Central memory CD8-positive, alpha-beta T cell (primary cell): ENCODE results near the gene NR1H2.
"Not testable (repeated sequence)": the region's sequence is repeated elsewhere in the genome, so short reads cannot be mapped to it uniquely, and the experiment has no call there.

ENCODE experiments used
- ATAC-seq: fragments of 150-1000 bp; cut with Tn5 transposase; replicated peaks from 2 replicates; pipeline ENCODE4 v1.10.0; 2022; ENCODE audit warnings: mild to moderate bottlenecking, moderate FRiP score, moderate number of reproducible peaks; ENCODE audit not compliant: poor library complexity, severe bottlenecking; ENCODE audit errors: extremely low read depth
- DNase-seq, 2 donors: peaks; one replicate each; pipeline ENCODE4 v3.0.0; 2021; ENCODE audit warnings: low spot score in 2 of 2
- H3K27ac Mint-ChIP-seq: one replicate; pipeline ENCODE4 v1.8.0; 2022; ENCODE audit warnings: low read depth, mild to moderate bottlenecking, moderate library complexity, mixed read lengths
- H3K27me3 Mint-ChIP-seq: one replicate; pipeline ENCODE4 v1.8.0; 2022; ENCODE audit warnings: mixed read lengths
- H3K36me3 Mint-ChIP-seq: one replicate; pipeline ENCODE4 v1.8.0; 2022; ENCODE audit warnings: mild to moderate bottlenecking, moderate library complexity, mixed read lengths; ENCODE audit not compliant: insufficient read depth
- H3K4me1 Mint-ChIP-seq: one replicate; pipeline ENCODE4 v1.8.0; 2022; ENCODE audit warnings: mixed read lengths
- H3K4me3 Mint-ChIP-seq: one replicate; pipeline ENCODE4 v1.8.0; 2022; ENCODE audit warnings: mild to moderate bottlenecking, moderate library complexity, mixed read lengths
- H3K9me3 Mint-ChIP-seq: one replicate; pipeline ENCODE4 v1.8.0; 2022; ENCODE audit warnings: mixed read lengths

NR1H2 gene

DNA sequence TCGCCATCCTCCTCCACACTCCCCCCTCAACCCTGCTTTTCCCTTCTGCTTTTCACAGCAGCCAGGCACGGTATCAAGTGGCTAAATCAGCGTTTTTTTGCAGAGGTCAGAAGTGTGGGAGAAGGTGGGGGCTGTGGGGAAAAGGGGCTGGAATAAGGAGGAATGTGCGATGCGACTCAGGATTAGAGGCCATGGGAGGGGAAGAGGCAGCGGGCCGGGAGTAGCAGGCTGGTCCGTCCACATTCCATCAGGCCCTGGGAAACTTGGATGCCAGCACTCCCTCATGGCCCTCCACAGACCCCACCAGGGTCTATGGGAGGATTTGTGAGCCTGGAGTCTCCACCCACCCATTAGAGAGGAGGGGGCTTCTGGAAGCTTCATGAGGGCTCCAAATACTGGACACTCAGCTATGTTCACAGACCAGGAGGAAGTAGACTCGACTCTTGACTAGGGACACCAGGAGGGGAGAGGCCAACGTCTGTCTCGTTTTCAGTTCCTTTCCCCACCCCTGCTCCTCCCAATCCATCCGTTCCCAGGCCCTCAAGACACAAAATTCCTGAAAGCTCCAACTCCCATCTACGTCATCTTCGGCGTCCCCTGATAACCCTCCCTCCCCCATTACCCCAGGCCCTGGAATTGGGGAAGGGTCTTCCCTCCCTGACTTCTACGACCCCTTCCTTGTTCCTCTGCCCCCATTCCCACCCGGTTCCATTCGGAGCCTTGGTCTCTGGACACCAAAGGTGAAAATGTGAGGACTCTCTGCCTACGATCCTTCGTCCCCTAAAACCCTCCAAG, 43.8 kb upstream of the NR1H2 start:
- DNase-seq (no peak), ATAC-seq (no peak)
- Mint-ChIP-seq H3K27me3 (peaks cover 81% of the 10 kb centered on the region), H3K27ac (no peak overlapping the region), H3K4me3 (peak overlapping the region; percentile 47), H3K4me1 (peaks cover 58% of the 10 kb centered on the region), H3K9me3 (peaks cover 7% of the 10 kb centered on the region), H3K36me3 (peaks cover 37% of the 10 kb centered on the region)

DNA sequence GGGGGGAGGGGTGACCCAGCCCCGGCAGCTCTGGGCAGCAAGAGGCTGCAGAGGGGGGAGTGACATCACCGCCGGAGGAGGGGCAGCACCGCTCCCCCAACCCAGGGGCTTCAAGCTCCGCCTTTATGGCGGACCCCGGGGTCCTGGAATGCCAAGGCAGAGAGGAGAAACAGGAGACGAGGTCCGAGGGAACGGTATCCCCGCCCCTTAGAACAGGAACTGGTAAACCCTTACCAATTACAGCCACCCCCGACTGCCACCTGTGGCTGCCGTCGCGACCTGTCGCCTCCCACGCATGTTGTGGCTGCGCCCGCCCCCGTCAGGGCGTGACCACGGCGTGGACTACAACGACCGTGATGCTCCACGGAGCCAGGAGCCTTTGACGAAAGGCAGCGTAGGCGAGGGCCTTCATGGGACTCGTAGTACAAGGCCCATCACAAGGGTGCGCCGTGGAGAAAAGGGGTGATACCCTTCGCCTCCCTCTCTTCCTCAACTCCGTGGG, 43.0 kb upstream of the NR1H2 start:
- H3K36me3 Mint-ChIP-seq = peaks cover 35% of the 10 kb centered on the region
- peak overlapping the region; percentile 91 for H3K27ac Mint-ChIP-seq
- DNase-seq = peak in 1 of 2 donors; percentile 81

GRCh38 chr19:50333737-50334617, 42.3 kb upstream of the NR1H2 start:
- peaks cover 53% of the 10 kb centered on the region for H3K4me1 Mint-ChIP-seq

More for the DNA sequence above, 43.0 kb upstream of the NR1H2 start:
- H3K4me1 Mint-ChIP-seq = peaks cover 53% of the 10 kb centered on the region
- H3K9me3 Mint-ChIP-seq = peaks cover 7% of the 10 kb centered on the region
- H3K4me3 Mint-ChIP-seq = peak overlapping the region; percentile 84
- H3K27me3 Mint-ChIP-seq = peaks cover 76% of the 10 kb centered on the region
- ATAC-seq = peak; percentile 76

GRCh38 chr19:50334741-50335421, 41.4 kb upstream of the NR1H2 start:
- peaks cover under 1% of the 10 kb centered on the region for H3K9me3 Mint-ChIP-seq
- no peak for ATAC-seq
- H3K4me1 Mint-ChIP-seq = peaks cover 46% of the 10 kb centered on the region
- DNase-seq = no peak
- peak overlapping the region; percentile 83 for H3K27ac Mint-ChIP-seq
- H3K4me3 Mint-ChIP-seq = peak overlapping the region; percentile 84
- H3K27me3 Mint-ChIP-seq = peaks cover 67% of the 10 kb centered on the region
- peaks cover 29% of the 10 kb centered on the region for H3K36me3 Mint-ChIP-seq

More at GRCh38 chr19:50333737-50334617, 42.3 kb upstream of the NR1H2 start:
- Mint-ChIP-seq H3K36me3 (peaks cover 35% of the 10 kb centered on the region), H3K9me3 (peaks cover 7% of the 10 kb centered on the region), H3K27me3 (peaks cover 76% of the 10 kb centered on the region), H3K4me3 (peak overlapping the region; percentile 84), H3K27ac (peak overlapping the region; percentile 91)
- ATAC-seq (peak; percentile 17), DNase-seq (peak in 1 of 2 donors; percentile 79)

- Mint-ChIP-seq H3K36me3 (peaks cover 21% of the 10 kb centered on the region), H3K4me1 (peaks cover 26% of the 10 kb centered on the region), H3K27me3 (peaks cover 45% of the 10 kb centered on the region)
- H3K9me3 Mint-ChIP-seq, ATAC-seq, DNase-seq, H3K4me3 Mint-ChIP-seq, H3K27ac Mint-ChIP-seq: not testable (repeated sequence)
These were observed 39.2 kb upstream of the NR1H2 start for GRCh38 chr19:50337031-50337430.

DNA sequence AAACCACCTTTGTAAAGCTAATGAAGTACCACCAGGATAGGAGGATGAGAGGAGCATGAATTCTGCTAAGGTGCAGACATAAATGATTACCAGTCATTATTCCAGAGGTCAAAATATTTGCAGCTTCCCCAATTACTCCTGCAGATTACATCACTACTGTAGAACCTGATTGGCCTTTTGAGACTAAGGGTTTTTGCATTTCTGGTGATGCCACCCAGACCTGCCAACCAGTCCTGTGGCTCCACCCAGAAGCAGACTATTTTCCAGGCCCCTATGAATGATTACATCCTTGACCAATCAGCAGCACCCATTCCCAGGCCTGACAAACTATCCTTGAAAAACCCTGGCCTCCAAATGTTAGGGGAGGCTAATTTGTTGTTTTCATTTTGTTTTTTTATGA, 35.9 kb upstream of the NR1H2 start:
- ATAC-seq (no peak), DNase-seq (no peak)
- H3K27ac Mint-ChIP-seq = no peak overlapping the region
- peaks cover 30% of the 10 kb centered on the region for H3K27me3 Mint-ChIP-seq
- H3K36me3 Mint-ChIP-seq = peaks cover 7% of the 10 kb centered on the region
- no peaks in the 10 kb centered on the region for H3K9me3 Mint-ChIP-seq
- no peak overlapping the region for H3K4me3 Mint-ChIP-seq
- H3K4me1 Mint-ChIP-seq = peaks cover 9% of the 10 kb centered on the region

- DNase-seq = no peak
- peak; percentile 14 for ATAC-seq
- no peaks in the 10 kb centered on the region for H3K9me3 Mint-ChIP-seq
- no peak overlapping the region for H3K4me3 Mint-ChIP-seq
- peaks cover 4% of the 10 kb centered on the region for H3K36me3 Mint-ChIP-seq
- peaks cover 5% of the 10 kb centered on the region for H3K4me1 Mint-ChIP-seq
- H3K27me3 Mint-ChIP-seq = peaks cover 22% of the 10 kb centered on the region
- no peak overlapping the region for H3K27ac Mint-ChIP-seq
These were observed 35.1 kb upstream of the NR1H2 start for GRCh38 chr19:50341091-50341564.

DNA sequence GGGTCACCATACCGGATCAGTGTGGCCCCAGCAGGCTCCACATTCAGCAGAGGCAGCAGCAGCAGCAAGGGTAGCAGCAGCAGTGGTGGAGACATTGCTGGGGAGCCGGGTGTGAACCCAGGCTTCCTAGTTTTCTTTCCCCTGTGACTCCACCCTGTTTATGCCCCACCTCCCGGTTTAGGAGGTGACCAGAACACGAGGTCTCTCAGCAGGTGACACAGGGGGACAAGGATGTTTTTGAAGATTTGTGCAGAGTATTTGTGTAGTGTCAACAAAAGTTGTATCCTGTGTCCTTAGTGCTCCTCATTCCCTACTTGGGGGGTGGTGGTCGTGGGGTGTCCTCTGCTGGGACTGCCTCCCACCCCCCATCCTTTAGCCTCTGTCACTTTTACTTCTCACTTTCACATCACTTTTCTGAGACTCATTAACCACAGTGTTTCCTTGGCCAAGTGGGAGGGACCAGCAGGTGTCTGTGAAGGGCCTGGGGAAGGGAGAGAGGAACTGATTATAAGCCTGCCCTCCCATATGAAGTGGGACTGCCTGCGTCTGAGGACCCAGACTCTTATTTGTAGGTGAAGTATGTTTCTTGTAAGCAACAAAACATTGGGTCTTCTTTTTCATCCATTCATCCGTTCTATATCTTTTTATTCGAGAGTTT, 31.5 kb upstream of the NR1H2 start:
- H3K9me3 Mint-ChIP-seq = no peaks in the 10 kb centered on the region
- H3K27ac Mint-ChIP-seq = no peak overlapping the region
- H3K4me3 Mint-ChIP-seq = no peak overlapping the region
- DNase-seq (no peak), ATAC-seq (peak; percentile 52)
- H3K36me3 Mint-ChIP-seq = peaks cover 2% of the 10 kb centered on the region
- peaks cover 10% of the 10 kb centered on the region for H3K27me3 Mint-ChIP-seq
- peaks cover 15% of the 10 kb centered on the region for H3K4me1 Mint-ChIP-seq

DNA sequence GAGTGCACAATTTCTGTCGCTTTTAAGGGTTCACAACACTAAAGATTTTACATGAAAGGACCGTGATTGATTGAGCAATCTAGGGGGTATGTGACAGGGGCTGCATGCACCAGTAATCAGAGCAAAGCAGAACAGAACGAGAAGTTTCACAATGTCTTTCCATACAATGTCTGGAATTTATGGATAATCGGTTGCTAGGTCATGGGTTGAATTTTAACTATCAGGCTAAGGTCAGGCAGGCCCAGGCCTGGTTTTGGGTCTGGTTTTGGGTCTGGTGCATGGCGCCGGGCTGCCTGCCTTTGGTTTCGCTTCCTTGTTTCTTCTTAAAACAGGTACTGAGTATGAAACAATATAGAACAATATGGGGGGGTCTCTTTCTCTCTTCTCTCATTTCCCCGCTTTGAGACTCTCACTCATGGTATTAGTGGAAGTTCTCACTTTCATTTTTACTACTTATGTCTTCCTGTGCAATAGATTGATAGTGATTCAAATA, 29.1 kb upstream of the NR1H2 start:
- H3K9me3 Mint-ChIP-seq, H3K36me3 Mint-ChIP-seq, H3K27me3 Mint-ChIP-seq, DNase-seq: not testable (repeated sequence)
- Mint-ChIP-seq H3K4me1 (peaks cover 15% of the 10 kb centered on the region), H3K4me3 (peak overlapping the region; percentile 55), H3K27ac (peak overlapping the region; percentile 24)
- peak; percentile 28 for ATAC-seq

DNA sequence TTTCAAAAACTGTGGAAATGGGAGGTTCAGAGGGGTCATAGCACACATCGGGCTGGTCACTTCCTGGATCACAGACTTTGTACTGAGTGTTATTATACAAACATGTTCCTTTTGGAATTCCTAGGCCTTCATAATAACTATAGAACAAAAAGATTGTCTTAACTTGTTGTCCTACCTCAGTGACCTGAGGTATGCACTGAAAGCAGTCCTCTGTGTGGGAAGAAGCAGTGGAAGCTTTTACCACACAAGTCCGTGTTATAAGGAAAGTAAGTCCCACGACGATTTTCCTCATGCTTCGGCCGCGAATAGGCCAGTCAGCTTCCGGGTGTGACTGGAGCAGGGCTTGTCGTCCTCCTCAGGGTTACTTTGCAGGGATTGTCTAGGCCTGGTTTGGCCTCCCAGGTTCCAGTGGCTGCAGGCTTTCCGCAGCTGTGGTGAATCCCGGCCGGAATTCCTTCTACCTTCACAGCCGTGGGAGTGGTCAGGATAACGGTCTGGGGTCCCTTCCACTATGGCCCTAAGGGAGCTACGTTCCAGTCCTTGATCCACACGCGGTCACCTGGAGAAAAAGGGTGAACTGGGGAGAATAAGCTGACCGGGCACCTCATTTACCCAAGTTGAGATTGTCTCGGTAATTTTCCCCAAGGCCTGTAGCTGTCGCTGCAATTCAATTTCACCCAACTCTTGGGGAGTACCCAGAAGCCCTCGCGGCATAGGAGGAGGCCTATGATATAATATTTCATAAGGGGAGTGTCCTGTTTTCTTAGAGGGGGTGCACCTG, 26.8 kb upstream of the NR1H2 start:
- no peaks in the 10 kb centered on the region for H3K27me3 Mint-ChIP-seq
- no peaks in the 10 kb centered on the region for H3K9me3 Mint-ChIP-seq
- H3K4me3 Mint-ChIP-seq = no peak overlapping the region
- no peak overlapping the region for H3K27ac Mint-ChIP-seq
- H3K4me1 Mint-ChIP-seq = peaks cover 10% of the 10 kb centered on the region
- DNase-seq (no peak), ATAC-seq (no peak)
- peaks cover 4% of the 10 kb centered on the region for H3K36me3 Mint-ChIP-seq

- DNase-seq = no peak
- no peak for ATAC-seq
These were observed 24.0 kb upstream of the NR1H2 start for GRCh38 chr19:50352242-50352641.

More at GRCh38 chr19:50352242-50352641, 24.0 kb upstream of the NR1H2 start:
- Mint-ChIP-seq H3K36me3 (peaks cover 5% of the 10 kb centered on the region), H3K4me1 (peaks cover 10% of the 10 kb centered on the region), H3K9me3 (no peaks in the 10 kb centered on the region), H3K27ac (no peak overlapping the region), H3K4me3 (no peak overlapping the region), H3K27me3 (no peaks in the 10 kb centered on the region)
